SK-N-SH treated with all-trans-retinoic acid at 6 μM for 48 hours (cell line): ENCODE results near the gene SH3GLB1.

Experiments
- BACH2 ChIP-seq: fragments of 250-450 bp; sonication (Bioruptor Pico); IDR thresholded peaks from 2 replicates; pipeline ENCODE4 v1.9.0; 2021; ENCODE audit warnings: mild to moderate bottlenecking, borderline replicate concordance
- RARB ChIP-seq: fragments of 250-450 bp; sonication (Bioruptor Pico); IDR thresholded peaks from 2 replicates; pipeline ENCODE4 v1.8.0; 2021; ENCODE audit warnings: mild to moderate bottlenecking, moderate library complexity
- TF ChIP-seq, protein P1 (sequence below): fragments of 250-450 bp; sonication (Bioruptor Pico); IDR thresholded peaks from 2 replicates; pipeline ENCODE4 v1.8.0; 2020; ENCODE audit warnings: mild to moderate bottlenecking, moderate library complexity, borderline replicate concordance

DNA sequence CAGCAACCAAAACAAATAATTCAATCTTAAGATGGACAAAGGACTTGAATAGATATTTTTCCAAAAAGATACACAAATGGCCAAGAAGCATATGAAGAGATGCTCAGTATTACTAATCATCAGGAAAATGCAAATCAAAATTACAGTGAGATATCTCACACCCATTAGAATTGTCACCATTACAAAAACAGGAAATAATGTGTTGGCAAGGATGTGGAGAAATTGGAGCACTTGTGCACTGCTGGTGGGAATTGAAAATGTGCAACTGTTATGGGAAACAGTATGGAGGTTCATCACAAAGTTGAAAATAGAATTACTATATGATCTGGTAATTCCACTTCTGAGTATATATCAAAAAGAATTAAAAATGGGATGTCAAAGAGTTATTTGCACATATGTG lies 83.2 kb downstream of the SH3GLB1 start:
- no peak for TF ChIP-seq RARB
- TF ChIP-seq, protein P1, sequence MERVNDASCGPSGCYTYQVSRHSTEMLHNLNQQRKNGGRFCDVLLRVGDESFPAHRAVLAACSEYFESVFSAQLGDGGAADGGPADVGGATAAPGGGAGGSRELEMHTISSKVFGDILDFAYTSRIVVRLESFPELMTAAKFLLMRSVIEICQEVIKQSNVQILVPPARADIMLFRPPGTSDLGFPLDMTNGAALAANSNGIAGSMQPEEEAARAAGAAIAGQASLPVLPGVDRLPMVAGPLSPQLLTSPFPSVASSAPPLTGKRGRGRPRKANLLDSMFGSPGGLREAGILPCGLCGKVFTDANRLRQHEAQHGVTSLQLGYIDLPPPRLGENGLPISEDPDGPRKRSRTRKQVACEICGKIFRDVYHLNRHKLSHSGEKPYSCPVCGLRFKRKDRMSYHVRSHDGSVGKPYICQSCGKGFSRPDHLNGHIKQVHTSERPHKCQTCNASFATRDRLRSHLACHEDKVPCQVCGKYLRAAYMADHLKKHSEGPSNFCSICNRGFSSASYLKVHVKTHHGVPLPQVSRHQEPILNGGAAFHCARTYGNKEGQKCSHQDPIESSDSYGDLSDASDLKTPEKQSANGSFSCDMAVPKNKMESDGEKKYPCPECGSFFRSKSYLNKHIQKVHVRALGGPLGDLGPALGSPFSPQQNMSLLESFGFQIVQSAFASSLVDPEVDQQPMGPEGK (CRISPR knock-in tag): no peak
- TF ChIP-seq BACH2 (CRISPR knock-in tag): no peak
